HG03432 (cell line): ENCODE results near the gene BCCIP.

Source experiments
- ATAC-seq: cut with Tn5 transposase; IDR thresholded peaks from one replicate; pipeline ENCODE4 v1.9.1; 2021; ENCODE audit warnings: mild to moderate bottlenecking, moderate library complexity; ENCODE audit not compliant: unreplicated experiment

Gene BCCIP

DNA sequence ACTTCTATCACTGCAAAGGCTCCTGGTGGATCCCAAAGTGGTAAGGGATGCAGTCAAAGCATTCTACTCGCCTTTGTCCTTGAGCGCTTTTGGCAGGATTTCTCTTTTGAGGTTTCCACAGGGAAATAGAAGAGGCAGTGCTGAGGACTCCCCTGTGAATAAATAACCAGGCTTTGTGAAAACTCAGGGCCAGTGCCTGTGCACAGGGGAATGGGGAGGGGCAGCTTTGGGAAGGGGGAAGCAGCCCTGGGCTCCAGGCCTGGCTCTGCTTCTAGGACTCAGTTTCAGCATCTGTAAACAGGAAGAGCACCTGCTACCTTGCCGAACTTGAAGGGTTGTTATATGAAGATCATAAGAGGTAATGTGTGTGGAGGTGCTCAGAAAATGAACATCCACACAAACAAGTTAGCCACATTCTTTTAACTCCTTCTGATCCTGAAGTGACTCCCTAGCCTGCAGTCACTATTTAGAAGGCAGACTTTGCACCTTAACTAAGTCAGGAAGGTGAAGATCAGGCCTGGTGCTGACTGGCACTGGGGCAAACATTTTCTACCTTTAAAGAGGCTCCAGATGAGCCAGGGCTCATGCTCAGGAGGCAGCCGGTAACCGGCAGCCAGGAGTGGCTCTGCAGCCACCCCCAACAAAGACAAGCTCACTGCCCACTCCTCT lies 25.2 kb upstream of the BCCIP start:
- no peak for ATAC-seq

DNA sequence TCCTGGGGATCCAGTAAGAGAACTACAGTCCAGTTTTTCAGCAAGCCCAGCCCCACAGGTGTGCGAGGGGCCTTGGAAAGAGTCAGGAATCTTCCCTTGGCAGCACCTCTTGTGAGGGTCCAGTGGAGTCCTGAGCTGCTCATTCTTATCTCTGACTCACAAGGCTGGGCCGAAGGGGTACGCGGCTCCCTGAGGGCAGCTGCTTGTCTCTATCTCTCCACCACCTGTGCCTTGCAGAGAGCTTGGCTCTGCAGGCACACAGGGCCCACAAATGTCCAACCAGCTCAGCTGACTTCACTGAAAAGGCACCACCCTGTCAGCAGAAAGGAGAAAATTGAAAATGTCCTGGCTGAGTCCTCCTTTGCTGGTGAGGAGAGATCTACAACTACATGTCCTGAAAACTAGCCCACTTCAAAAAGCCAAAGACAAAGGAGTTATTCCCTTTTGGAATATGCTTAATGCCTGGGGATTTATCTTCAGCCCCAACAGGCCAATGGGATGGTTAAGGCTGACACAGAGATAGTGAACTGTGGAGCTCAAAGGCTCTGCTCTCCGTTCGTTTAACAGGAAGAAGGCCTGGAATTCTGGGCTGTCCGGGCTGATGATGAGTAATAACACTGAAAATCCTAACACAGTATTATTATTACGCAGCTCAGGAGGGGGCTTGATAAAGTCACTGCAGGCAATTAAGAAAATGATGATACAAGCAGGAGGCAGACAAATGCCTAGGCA lies 23.7 kb upstream of the BCCIP start:
- no peak for ATAC-seq

DNA sequence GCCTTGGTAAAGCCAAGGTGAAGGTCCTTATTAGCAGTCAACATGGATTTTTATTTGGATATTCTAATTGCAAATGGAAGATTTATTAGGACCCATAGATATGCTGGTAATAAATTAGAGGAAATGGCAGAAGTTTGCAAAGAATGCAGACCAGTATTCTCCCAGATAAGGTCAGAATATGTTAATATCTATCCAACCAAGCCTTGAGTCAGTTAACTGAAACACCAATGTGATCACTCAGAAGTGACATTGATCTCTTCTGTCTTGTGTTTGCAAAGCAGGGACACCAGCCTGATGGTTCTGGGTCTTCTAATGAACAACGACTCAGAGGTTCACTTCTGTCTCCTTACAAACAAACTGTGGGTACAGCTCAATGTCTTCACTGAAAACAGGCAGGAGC lies 21.8 kb upstream of the BCCIP start:
- no peak for ATAC-seq

DNA sequence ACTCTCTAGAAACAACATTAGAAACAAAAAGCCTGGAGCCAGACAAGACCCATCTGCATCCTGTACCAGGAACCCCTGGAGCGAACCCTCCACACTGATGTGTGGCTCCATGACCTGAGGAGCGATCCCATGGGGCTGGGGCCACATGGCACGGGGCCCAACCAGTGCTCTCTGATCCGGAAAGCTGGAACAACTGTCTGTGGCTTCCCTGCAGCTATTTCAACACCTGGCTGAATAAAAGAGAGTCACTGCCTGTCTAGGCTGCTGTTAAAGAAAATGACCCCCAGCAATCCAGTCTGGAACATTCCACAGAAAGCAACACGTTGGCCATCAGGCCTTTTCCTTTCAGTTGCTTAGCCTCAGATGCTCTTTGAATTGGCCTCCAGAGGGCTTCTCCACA lies 21.2 kb upstream of the BCCIP start:
- ATAC-seq: no peak

DNA sequence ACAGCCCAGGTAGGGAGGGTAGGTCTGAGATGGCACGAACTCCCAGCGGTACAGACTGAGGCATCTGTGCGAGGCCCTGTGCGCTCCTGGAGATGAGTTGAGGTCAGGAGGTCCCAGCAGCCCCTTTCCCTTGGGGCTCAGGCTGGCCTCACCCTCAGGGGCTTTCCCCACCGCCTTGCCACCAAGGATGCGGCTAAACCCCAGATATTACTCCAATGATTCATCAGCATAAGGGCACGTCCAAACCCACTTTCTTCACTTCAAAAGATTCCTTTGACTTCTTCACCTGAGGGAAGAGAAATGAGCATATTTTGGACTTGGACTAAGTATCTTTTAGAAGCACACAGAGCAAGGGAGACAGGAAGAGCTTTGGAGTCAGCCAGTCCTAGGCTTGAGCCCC lies 20.6 kb upstream of the BCCIP start:
- no peak for ATAC-seq

DNA sequence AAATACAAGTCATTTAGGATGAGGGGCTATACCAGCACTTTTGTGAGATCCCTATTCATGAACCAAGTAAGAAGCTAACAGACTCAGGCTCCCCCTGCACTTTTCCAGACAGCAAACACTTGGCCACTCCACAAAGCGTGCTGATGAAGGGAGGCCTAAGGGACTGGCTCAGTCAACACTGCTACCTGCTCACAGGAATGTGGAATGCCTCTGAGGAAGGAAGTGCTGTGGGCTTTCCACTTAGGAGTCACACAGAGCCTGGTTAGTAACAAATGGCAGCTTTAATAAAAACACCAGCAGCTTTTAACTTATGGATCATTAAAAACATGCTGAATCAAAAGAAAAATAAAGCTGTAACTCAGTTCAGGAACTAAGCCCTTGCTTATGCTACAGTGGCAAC lies 15.3 kb upstream of the BCCIP start:
- ATAC-seq: no peak

DNA sequence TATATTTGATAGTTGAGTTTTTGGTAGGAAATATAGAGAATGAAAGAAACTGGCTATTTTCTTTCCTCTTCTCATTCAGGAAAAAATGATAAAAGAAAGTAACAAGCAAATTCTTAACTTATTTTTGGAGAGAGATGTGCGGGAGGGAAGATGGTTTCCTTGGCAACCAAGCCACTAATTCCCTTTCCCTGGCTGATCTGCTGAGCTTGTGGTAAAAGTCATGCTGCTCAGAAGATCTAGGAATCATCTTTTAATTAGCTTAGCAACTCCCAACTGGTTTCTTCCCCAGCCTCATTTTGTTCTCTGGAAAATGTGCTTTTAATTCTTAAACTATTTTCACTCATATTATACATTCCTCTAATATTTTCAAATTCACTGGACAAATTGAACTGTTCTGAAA lies 12.1 kb upstream of the BCCIP start:
- no peak for ATAC-seq

DNA sequence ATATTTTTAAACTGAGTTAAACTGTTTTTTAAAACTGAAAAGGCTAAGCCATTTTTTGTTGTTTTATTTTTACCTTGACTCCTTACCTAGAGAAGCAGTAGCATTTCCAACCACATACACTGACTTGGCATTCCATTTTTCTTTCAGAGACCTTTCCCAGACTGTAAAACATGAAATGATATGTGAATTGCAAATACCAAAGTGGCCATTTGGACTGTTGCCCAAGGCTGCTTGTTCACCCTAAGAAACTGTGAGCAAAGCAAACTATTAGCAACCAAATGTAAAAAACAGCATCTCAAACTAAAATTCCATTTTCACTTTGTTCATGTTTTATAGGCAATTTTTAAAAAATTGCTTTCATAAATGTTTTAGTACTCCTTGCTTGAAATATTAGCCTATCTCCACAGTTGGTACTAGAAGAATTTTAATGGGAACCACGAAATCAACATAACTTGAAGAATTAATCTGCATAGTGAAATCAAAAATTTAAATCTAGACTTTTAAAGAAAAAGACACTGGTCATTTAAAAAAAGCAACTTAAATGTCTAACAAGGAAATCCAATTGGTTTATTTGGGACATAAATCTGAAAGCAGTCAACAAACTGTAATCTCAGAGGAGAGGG lies 11.1 kb upstream of the BCCIP start:
- no peak for ATAC-seq

DNA sequence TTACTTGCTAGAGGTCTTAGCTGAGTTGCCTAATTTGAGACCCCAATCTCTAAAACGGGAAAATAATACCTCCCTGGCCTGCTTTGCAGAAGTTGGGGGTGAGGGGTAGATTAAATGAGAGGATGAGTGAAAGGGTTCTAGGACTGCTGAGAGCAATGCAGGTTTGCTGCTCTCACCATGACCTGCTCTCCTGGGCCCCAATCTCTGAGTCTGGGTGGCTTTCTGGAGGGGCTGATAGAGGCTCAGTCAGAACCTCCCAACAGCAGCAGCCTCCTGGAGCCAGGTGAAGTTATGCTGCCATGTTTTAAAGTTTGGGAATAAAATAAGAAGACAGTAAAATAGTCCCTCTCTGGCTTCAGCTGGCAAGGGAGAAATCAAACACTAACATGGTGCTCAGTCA lies 7.6 kb upstream of the BCCIP start:
- no peak for ATAC-seq

DNA sequence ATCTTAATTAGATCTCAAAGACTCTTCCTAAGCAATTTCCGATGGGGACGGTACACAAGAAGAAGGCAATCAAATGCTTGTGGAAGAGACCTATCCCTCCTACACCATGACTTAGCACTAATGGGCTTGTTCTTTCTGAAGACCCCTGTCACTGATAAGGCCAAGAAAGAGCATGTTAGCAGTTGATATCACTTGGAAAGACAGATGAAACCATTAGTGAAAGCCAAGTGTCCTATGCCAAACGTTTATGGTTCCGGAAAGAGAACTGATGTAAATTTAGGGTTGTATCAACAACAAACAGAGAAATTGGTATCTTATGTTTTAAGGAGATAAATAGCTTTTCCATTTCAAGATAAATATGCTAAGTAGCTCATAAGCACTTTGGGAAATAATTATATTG lies 6.8 kb upstream of the BCCIP start:
- no peak for ATAC-seq

DNA sequence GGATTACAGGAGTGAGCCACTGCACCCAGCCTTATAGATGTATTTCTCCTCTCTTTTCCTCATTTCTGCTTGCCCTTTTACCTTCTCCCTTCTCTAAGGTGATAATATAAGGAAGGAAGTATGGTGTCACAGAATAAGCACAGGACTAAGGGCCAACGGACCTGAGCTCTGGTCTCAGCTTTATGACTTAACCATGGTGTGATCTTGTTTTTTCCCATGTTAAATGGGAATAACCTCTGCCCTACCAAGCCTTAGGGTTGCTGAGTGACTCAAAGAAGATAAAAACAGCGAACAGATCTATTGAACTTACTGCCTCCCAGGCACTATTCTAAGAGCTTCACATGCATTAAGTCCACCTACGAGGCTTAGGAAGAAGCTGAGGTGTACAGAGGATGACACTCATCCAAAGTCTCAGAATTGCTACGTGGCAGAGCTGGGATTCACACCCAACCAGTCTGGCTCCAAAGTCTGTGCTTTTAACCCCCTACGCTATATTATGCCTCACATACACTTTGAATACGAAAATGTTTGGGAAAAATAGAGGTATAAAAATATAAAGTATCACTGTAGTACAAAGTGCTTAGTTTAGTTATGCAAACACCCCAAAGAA lies 5.9 kb upstream of the BCCIP start:
- ATAC-seq: no peak

DNA sequence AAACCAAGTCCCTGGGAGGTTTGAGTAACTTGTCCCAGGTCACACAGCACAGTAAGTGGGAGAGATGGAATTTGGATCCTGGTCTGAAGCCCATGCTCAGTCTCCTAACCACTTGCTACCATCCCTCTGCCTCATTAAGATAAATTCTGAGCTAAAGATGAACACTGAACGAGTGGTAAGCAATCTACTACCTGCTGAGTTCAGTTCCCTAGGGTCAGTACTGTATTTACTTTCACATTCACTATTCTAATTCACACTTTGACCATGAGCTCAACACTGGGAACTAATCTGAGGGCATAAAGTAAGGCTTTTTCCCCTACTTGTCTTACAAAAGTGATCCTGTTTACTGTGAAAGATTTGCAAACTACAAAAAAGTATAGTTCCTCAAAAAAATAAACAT lies 2.6 kb upstream of the BCCIP start:
- ATAC-seq: peak; percentile 52

DNA sequence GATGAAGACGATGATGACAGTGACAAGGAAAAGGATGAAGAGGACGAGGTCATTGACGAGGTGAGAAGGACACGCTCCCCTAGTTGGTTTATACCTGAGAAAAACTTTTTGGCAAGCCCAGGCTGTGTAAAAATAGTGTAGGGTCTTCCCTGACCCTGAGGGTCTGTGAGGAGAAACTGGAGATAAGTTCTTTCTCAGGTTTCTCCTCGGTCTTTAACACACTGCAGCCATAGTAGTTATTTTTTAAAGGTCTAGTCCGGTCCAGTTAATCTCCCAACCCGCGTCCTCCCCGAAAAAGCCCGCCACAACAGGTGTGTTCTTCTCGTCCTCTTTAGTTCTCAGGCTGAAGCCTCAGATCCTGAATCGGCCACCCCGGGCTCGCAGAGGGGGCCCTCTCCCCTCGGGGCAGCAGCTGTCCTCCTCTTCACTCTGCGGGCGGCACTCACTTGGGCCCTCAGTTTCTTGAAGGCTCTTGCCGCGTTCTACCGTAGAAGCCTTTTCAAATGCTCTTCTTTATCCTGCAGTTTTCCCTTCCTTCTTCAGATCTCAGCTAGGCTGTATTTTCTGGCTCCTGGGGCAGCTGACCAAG lies 411 bp downstream of the BCCIP start:
- peak; percentile 3 for ATAC-seq

DNA sequence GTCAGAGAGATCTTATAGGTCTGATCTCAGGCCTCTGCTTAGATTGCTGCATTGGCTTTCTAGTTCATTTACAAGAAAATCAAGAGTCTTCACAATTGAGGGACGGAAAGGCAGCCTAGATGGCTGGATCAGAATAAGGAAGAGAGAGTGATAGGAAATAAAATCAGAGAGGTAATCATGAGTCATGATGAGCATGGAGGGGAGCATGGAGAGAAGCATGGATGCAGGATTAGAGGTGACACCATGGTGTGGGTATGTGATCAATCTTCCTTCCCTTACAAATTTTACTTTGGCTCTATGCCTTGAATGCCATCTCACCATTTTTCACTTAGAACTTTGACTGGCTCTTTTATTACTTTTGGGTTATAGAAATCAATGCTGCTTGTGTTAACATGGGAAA lies 1.4 kb downstream of the BCCIP start:
- no peak for ATAC-seq

DNA sequence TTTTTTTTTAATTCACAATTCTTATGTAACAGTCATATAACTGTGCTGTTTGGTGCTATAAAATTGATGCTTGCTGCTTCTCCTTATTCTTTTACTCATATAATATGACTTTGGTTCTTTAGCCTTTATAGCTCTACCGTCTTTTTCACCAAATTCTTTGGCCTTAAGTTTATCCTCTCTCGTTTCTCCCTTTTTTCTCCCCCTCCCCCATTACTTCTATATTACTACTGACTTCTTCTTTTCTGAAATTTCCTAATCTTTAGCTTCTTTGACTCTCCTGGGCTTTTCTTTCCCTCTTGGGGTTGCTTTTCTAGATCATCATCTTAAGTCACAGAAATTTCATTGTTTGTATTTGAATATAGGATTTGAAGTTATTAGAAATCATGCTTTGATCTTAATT lies 3.8 kb downstream of the BCCIP start:
- ATAC-seq: no peak

DNA sequence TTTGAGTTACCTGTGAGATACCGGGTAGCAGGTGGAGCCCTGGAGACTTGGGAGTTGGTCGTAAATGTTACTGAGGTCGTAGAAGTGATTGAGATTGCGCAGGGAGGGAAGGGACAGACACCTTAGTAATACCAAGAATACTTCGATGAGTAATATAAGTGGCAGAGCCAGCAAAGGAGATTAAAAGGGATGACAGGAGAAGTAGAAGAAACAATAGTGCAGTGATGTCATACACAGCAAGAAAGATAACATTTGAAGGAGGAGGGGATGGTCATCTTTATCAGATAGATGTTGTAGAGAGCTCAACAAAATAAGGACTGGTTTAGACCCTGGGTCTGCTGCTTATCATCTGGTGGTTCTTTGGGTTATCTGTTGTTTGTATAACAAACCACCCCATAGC lies 5.0 kb downstream of the BCCIP start:
- no peak for ATAC-seq

DNA sequence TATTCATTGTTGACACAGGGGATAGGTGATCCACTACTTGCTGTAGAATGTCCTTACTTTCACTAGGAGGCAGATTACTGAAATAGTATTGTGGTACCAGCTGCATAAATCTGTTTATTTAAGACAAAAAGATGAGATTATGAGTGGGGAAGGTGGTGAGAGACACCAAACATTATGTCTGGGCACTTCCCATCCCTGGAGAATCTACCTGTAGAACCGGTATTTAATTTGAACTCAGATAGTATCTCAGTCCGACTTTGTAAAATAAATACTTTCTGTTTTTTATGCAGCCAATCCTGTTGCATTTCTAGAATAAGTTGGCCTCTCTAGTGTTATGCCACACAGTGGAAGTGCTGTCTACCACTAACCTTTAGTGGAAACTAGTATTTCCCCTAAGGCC lies 13.4 kb downstream of the BCCIP start:
- no peak for ATAC-seq

DNA sequence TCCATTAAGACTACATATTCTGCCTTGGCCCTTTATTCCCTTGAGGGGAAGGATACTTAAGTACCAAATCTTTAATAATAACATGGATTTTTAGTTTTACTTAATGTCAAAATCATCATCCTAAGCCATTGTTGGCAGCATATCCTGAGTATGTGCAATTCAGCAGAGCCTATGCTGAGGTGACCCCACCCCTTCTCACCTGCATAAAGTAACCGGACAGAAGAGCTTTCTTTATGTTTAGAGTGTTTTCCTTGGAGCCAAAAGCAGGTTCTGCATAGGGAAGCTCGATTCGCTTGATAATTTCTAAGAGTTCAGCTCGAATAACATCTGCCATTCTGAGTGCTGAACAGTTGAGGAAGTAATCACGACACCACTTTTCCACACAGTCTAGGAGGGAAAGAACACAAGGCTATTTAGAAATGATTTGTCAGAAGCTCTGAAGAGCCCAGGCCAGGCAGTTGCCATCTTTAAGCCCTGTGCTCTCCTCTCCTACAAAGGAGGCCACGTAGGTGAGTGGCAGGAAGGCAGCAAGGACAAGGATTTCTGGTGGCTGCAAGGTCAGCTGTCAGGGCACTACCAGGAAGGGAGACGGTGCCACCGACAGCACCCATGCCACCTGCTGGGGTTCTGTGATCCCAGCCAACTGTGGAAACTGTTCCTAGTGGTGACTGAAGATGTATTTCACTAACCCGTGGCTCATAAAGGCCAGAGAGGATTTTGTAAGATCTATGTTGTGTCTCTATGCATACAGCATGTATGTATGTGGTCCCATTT lies 15.6 kb downstream of the BCCIP start:
- ATAC-seq: no peak

DNA sequence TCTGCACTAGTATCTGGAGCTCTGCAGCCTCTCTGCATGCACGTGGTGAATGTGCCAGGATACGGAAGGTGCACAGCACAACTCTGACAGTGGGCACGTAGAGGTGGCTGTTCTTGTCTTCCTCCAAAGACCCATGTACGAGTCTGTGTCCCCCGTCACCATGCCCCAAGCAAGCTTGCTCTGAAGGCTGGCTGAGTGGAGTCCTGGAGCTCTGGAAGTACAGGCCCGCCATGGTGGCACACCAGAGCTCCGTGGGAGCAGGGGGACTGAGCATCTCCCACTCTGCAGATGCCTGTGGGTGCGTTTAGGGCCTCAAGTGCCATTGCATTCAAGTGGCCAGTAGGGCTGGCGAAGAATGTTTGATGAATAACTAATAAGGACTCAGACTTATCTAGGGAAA lies 17.1 kb downstream of the BCCIP start:
- ATAC-seq: no peak

DNA sequence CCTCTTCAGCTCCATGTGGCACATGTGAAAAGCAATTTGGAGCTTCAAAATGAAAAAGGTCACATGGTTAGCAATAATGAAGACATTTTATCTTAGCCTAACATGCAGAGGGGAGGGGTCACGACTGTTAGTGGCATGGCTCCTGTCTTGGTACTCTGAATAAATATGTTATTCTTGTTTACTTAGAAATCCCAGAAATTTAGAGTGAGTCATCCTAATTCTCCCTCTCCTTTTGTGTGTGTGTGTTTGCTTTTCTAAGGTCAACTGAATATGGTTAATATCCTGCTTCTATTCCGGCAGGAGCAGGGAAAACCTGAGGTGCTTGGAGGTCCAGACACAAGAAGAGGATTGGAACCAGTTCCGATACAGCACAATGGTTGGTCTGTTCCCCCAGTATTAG lies 17.6 kb downstream of the BCCIP start:
- ATAC-seq: no peak
